ENCODE results near the gene MCTP1. TPM values are rescaled to one million over a fixed set of nuclear protein-coding genes. Genes with fewer than 3 reads are reported as not detected.

MCTP1 gene
- total and polyA plus RNA-seq, 9 of the 15 experiments (the other 6 are each of a cell fraction or from before 2014, with no cell fraction given), result 0.04 to 0.93 (median 0.06) TPM; not detected in 4

DNA sequence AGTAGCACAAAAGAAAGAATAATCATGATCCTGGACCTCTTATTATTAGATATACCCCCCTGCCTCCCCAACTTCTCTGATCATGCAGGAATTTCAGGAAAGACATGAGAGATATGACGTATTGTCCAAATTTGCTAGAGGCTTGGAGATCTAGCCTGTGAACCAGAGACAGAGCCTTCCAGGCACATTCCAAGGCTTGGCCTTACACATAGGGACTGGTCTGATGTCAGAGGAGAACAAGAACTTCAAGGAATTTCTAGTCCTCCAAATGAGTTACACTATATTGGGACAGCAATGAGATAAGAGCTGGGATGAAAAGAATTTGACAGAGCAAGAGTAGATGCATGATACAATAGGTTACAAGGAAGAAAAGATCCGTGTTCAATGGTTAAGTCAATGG, 67.0 kb downstream of the MCTP1 start:
- ChIA-PET POLR2A (no interaction called here), CTCF (ENCODE audit: low intra/inter-chr PET ratio) (no interaction called here)
- no peaks in the 10 kb centered on the region for H4K20me1 ChIP-seq (replicated peaks; ENCODE audit: control insufficient read depth, insufficient read depth, low read length)
- no peaks in the 10 kb centered on the region for H3K9me3 ChIP-seq (replicated peaks; ENCODE audit: control insufficient read depth, insufficient read depth, low read depth, low read length)
- ATAC-seq, result no peak
- no peak for FAIRE-seq
- WGBS (ENCODE audit: insufficient coverage, low coverage, missing lambda C conversion rate), result 4% methylated on average over 2 of the region's 2 CpGs
- H3K27me3 ChIP-seq (ENCODE audit: control insufficient read depth in 2 of 2, insufficient read depth in 2 of 2, low read length in 2 of 2), result no peaks in the 10 kb centered on the region
- peaks cover 3% of the 10 kb centered on the region for H3K9me1 ChIP-seq (ENCODE audit: control insufficient read depth, insufficient read depth, low read length)
- TF ChIP-seq, protein P1, sequence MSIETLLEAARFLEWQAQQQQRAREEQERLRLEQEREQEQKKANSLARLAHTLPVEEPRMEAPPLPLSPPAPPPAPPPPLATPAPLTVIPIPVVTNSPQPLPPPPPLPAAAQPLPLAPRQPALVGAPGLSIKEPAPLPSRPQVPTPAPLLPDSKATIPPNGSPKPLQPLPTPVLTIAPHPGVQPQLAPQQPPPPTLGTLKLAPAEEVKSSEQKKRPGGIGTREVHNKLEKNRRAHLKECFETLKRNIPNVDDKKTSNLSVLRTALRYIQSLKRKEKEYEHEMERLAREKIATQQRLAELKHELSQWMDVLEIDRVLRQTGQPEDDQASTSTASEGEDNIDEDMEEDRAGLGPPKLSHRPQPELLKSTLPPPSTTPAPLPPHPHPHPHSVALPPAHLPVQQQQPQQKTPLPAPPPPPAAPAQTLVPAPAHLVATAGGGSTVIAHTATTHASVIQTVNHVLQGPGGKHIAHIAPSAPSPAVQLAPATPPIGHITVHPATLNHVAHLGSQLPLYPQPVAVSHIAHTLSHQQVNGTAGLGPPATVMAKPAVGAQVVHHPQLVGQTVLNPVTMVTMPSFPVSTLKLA (conservative IDR thresholded peaks at IDR 0.05), result no peak
- TF ChIP-seq NR3C1 (CRISPR knock-in tag; IDR thresholded peaks at IDR 0.05) (no peak), ZNF124 (CRISPR knock-in tag; IDR thresholded peaks at IDR 0.05) (no peak)
- in situ Hi-C loops (cut with MboI), result no loop called here
- no peak overlapping the region for H3K4me2 ChIP-seq (ENCODE audit: insufficient read depth, low read length)
- no peak overlapping the region for H2AFZ ChIP-seq (ENCODE audit: low read depth, low read length)
- H3K27ac ChIP-seq (ENCODE audit: extremely low read depth, low read depth, low read length), result no peak overlapping the region
- no peaks in the 10 kb centered on the region for H3K36me3 ChIP-seq (ENCODE audit: control insufficient read depth, insufficient read depth, low read length)
- no peak for DNase-seq (ENCODE audit: extremely low read depth in 1 of 4, low spot score in 3 of 4)
- no peaks in the 10 kb centered on the region for H3K79me2 ChIP-seq (ENCODE audit: control insufficient read depth, insufficient read depth, low read length)
- BruUV-seq (replicated peaks), result no TSS peak
- H3K9ac ChIP-seq (ENCODE audit: insufficient read depth in 1 of 2, low read depth in 2 of 2, low read length in 2 of 2), result no peak overlapping the region
- H3K4me1 ChIP-seq (replicated peaks in 1 of 2; ENCODE audit: control insufficient read depth in 2 of 2, insufficient read depth in 2 of 2, low read length in 2 of 2), result no peaks in the 10 kb centered on the region
- intact Hi-C loops (cut with micrococcal nuclease), result no loop called here
- no peak overlapping the region for H3K4me3 ChIP-seq

DNA sequence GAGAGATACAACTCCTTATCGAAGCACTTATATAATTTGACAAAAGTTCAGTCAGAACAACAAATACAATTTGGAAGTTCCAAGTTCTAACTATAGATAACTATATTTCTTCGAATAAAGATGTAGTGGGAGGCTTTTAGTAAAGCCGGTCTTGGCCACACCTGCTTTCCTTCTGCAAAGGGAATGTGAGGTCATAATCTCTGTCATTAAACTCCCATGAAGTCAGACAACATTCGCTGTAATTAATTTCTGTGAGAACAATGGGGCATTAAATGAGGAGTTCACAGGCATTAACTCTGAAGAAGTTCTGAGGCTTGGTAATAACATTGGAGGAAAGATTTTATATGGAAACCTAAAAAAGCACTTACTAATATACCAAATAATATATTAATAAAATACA, 67.5 kb downstream of the MCTP1 start:
- 1% methylated on average over 4 of the region's 4 CpGs for WGBS (ENCODE audit: insufficient coverage, low coverage, missing lambda C conversion rate)
- POLR2A ChIA-PET, result no interaction called here
- no peak for FAIRE-seq
- TF ChIP-seq HBP1 (CRISPR knock-in tag; IDR thresholded peaks at IDR 0.05), result no peak
- TF ChIP-seq SNRNP70 (optimal IDR thresholded peaks at IDR 0.05; ENCODE audit: low read depth, low read length), result no peak
- no peak for TF ChIP-seq ETV5 (CRISPR knock-in tag; IDR thresholded peaks at IDR 0.05; ENCODE audit: low read depth)
- no peak for TF ChIP-seq MITF (IDR thresholded peaks at IDR 0.05)
- TF ChIP-seq HNRNPH1 (optimal IDR thresholded peaks at IDR 0.05; ENCODE audit: low read depth, low read length), result no peak
- no peak for TF ChIP-seq ZNF384 (IDR thresholded peaks at IDR 0.05; ENCODE audit: low read depth, low read length)
- no peak for TF ChIP-seq NFE2L1 (tag; IDR thresholded peaks at IDR 0.05; ENCODE audit: borderline replicate concordance, low read depth)
- no peak for TF ChIP-seq DDX20 (tag; IDR thresholded peaks at IDR 0.05; ENCODE audit: low read depth)

More for the DNA sequence above, 67.5 kb downstream of the MCTP1 start:
- ATAC-seq (no peak), DNase-seq (ENCODE audit: extremely low read depth in 1 of 4, low spot score in 3 of 4) (no peak)
- Histone ChIP-seq H3K4me2 (ENCODE audit: insufficient read depth, low read length) (no peak overlapping the region), H3K9me1 (ENCODE audit: control insufficient read depth, insufficient read depth, low read length) (peaks cover 3% of the 10 kb centered on the region), H4K20me1 (replicated peaks; ENCODE audit: control insufficient read depth, insufficient read depth, low read length) (no peaks in the 10 kb centered on the region), H3K36me3 (ENCODE audit: control insufficient read depth, insufficient read depth, low read length) (no peaks in the 10 kb centered on the region), H2AFZ (ENCODE audit: low read depth, low read length) (no peak overlapping the region), H3K4me3 (no peak overlapping the region), H3K4me1 (replicated peaks in 1 of 2; ENCODE audit: control insufficient read depth in 2 of 2, insufficient read depth in 2 of 2, low read length in 2 of 2) (no peaks in the 10 kb centered on the region), H3K27ac (ENCODE audit: extremely low read depth, low read depth, low read length) (no peak overlapping the region), H3K9me3 (replicated peaks; ENCODE audit: control insufficient read depth, insufficient read depth, low read depth, low read length) (no peaks in the 10 kb centered on the region), H3K79me2 (ENCODE audit: control insufficient read depth, insufficient read depth, low read length) (no peaks in the 10 kb centered on the region), H3K27me3 (ENCODE audit: control insufficient read depth in 2 of 2, insufficient read depth in 2 of 2, low read length in 2 of 2) (no peaks in the 10 kb centered on the region), H3K9ac (ENCODE audit: insufficient read depth in 1 of 2, low read depth in 2 of 2, low read length in 2 of 2) (no peak overlapping the region)
- in situ Hi-C loops (cut with MboI), result no loop called here
- no TSS peak for BruUV-seq (replicated peaks)
- CTCF ChIA-PET (ENCODE audit: low intra/inter-chr PET ratio), result no interaction called here
- intact Hi-C loops (cut with micrococcal nuclease), result no loop called here
